G401.6 (cell line): ENCODE measurements around the gene CTCFL.
"Not testable (repeated sequence)": the region's sequence is repeated elsewhere in the genome, so short reads cannot be mapped to it uniquely, and the experiment has no call there.

Experiments used
- FAIRE-seq: peaks from 2 replicates; lab custom pipeline; 2012; peaks lifted over from hg19 to GRCh38; lab: Jason Lieb, UNC

The CTCFL gene

DNA sequence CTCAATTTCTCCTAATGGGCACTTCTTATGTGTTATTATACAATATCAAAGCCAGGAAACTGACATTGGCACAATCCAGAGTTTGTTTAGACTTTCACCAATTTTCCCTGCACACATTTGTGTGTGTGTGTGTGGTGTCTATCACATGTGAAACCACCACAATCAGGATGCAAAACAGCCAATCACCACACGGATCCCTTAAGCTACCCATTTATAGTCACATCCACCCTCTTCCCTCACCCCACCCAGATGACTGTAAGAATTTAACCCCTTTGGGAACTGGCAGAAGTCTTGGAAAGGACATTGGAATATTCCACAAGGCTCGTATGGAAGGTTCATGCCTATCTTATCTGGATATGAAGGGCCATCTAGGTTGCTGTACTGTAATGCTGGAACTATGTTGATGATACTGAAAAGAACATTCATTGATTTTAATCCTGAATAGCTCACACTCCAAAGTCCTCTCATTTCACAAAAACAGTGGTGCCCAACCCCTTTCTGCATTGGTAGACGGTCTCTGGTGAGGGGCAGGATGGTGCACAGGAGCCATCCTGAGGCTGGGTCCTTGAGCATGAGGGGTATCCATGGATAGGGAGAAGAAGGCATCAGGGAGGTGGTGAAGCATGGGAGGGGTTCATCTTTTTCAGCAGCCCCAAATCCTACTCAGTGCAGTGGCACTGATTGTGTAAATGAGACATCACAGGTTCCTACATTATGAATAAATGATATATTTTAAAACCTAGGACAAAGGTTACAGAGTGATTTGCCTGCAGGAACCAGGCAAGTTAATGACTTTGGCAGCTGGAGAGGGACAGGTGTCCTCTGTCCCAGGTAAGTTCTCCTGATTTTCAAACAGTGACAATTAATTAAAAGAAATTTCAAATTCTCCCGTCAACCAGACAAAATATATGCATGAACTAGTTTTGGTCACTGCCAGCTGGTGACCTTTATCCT, 12.1 kb upstream of the CTCFL start:
- FAIRE-seq: no peak

DNA sequence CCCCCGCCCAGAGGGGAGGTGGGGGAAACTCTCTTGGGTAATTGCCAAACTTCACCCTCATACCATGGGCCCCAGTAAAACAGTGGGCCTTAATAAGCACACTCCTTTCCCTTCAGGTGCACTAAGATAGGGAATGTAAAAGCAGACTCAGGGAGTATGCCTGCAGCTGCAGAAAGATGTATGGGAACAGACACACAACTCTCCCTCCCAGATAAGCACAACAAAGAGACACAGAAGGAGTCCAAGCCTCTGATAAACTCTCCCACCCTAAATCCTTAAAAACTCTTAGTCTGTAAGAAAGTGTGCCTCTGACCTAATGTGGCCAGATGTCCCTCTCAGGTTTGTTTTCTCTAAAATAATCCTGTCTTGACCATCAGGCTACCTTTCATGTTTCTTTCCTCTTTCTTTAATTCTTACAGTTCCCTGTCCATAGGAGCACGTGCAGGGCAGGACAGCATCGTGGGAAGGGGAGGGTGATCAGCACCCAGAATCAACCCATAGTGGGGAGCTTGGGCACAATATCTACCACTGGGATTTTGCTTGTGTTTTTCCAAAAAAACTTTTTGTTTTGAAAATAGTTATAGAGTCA, 11.3 kb upstream of the CTCFL start:
- no peak for FAIRE-seq

DNA sequence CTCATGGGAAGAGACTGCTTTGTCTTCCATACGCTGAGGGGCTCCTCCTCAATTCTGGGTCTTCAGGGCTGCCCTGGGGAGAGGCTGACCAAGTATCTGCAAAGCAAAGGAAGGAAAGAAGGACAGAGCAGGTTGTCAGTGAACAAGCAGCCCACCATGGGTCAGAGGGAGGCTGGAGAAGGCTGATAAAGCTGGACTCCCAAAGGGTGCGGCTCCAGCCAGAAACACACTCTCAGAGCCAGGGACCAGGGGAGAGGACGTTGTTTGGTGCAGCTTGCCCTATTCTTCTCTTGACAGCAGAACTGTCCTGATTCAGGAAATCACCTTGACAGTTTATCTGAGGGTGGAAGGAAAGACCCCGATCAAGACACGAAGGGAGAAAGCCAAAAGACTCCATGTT, 10.4 kb upstream of the CTCFL start:
- no peak for FAIRE-seq

DNA sequence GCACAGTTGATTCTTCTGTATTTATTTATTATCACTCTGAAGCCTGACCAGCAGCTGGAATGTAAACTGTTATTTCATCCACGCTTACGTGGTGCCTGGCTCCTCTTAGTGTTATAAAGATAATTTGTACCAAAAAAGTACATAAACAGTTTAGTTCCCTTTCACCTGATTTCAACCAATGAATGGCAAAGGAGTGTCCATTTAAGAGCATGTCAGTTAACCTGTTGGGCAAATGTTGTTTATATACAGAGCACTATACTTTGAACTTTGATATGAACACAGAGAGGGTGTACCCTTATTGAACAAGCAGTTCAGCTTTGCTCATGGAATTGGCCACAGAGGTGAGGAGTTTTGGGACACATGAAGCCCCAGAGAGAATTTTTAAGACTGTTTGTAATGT, 7.2 kb upstream of the CTCFL start:
- no peak for FAIRE-seq

DNA sequence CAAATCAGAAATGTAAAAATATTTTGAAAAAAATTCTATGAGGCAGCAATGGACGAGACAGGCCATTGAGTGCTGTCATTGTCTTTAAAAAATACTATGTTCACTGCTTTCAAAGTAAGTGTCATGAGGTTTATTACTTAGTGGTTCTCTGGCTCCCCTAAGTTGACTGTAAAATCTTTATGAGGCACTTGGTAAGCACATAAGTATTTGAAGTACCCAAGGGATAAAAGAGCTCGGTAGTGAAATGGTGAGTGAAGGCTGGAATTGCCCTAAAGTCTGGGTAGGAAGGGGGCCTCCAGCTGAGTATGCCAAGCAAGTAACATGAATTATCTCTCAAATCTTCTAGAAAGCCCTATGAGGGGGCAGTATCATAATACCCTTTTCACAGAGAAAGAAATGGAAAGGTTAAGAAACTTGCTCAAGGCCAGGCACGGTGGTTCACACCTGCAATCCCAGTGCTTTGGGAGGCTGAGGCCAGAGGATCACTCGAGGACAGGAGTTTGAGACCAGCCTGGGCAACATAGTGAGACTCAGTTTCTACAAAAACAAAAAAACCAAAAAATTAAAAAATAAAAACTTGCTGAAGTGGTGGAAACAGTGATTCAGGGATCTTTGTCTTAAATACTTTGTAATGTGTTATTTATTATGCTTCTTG, 5.5 kb upstream of the CTCFL start:
- FAIRE-seq: no peak

DNA sequence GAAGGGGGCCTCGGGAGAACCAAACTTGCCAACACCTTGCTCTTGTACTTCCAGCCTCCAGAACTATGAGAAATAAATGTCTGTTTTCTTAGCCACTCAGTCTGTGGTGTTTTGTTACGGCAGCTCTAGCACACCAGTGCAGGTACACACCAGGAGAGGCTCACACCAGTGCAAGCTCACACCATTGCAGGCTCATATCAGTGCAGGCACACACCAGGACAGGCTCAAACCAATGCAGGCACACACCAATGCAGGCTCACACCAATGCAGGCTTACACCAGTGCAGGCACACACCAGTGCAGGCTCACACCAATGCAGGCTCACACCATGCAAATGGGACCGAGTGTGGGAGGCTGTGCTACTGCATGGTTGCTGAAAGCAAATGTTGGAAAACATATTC, 4.9 kb upstream of the CTCFL start:
- FAIRE-seq: no peak

DNA sequence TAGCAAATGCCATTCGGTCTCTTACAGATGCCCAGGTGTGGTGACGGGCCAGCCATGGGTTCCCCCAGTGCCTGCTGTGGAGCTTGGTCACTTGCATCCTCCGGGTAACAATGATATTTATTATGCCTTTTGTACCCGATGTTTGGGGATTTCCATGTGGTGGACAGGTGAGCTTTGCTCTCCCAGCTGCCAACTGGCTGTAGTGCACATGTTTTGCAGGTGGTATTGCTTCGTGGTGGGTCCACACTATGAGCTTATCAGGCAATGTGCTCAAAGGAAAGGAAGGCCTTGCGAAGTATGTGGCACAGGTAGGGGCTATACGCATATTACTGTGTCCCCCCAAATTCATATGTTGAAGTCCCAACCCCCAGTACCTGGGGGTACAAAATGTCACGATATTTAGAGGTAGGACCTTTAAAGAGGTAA, 4.2 kb upstream of the CTCFL start:
- FAIRE-seq: no peak

DNA sequence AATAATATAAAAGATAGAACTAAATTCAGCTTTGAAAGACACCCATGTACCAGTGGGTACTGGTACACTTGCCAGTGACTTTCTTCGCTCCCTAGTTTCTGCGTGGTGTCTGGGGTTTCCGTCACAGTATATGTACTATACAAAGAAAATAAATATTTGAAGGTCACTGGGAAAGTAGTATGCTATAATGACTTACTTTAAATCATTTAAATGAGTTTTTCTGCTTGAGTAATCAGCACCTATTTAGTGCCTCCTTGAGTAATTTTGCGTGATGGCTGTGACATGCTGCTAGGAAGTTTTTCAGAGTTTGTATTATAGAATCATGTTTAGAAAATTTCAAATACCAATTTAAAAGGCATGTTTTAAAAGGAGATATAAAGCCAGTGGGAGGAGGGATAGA, 3.2 kb upstream of the CTCFL start:
- FAIRE-seq: no peak

DNA sequence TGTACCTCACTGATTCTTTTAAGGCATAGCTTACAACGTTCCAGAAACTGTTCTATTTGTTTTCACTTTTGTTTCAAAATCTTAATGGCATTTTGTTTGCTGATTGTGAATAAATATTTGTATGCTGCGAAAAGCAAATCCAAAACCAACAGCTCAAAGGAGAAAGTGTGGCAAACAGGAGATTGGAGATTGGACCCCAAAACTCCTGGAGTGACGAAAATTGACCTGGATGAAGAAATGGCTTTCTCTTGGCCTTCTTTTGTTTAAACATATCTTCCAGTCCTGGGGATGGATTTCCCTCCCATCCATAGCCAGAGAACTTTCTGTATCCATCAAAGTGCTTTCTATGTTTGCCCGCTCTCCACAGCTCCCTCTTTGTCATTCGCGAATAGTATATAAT, 2.8 kb upstream of the CTCFL start:
- no peak for FAIRE-seq

DNA sequence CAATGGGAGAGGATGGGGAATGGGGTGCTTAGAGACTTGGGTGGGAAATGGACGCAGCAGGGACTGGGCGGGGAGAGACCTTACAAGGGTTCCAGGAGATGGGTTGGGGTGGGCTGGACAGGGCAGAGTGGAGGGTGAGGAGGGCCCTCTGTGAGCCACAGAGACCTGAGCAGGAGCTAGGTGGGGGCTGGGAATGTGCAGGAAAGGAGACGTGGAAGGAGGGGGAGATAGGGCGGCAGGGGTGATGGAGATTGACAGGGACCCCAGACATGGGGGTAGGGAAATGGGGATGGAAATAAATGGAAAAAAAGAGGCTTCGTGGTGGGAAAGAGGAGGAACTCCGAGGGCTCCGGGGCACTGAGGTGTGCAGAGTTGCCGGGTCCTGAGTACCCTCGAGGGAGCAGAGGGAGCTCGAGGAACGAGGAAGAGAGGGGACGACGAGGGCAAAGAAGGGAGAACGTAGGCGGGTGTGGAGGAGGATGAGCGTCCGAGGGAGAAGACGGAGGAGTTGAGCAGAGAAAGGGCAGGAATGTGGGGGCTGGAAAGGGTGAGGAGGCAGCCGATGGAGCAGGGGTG, 2.0 kb upstream of the CTCFL start:
- no peak for FAIRE-seq

DNA sequence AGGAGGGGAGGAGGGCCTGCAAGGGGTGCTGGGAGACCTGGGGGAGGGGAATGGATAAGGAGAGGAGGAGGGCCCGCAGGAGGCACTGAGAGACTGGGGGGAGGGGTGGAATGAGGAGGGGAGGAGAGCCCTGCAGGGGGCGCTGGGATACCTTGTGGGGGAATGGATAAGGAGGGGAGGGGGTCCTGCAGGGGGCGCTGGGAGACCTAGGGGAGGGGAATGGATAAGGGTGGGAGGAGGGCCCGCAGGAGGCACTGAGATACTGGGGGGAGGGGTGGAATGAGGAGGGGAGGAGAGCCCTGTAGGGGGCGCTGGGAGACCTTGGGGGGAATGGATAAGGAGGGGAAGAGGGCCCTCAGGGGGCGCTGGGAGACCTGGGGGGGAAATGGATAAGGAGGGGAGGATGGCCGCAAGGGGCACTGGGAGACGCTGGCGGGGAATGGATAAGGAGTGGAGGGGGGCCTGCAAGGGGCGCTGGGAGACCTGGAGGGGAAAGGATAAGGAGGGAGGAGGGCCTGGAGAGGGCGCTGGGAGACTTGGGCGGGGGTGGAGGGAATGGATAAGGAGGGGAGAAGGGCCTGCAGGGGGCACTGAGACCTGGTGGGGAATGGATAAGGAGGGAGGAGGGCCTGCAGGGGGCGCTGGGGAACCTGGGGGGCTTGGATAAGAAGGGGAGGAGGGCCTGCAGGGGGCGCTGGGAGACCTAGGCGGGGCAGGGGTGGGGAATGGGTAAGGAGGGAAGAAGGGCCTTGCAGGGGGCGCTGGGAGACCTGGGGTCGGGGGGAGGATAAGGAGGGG, 1.3 kb upstream of the CTCFL start:
- FAIRE-seq: no peak

DNA sequence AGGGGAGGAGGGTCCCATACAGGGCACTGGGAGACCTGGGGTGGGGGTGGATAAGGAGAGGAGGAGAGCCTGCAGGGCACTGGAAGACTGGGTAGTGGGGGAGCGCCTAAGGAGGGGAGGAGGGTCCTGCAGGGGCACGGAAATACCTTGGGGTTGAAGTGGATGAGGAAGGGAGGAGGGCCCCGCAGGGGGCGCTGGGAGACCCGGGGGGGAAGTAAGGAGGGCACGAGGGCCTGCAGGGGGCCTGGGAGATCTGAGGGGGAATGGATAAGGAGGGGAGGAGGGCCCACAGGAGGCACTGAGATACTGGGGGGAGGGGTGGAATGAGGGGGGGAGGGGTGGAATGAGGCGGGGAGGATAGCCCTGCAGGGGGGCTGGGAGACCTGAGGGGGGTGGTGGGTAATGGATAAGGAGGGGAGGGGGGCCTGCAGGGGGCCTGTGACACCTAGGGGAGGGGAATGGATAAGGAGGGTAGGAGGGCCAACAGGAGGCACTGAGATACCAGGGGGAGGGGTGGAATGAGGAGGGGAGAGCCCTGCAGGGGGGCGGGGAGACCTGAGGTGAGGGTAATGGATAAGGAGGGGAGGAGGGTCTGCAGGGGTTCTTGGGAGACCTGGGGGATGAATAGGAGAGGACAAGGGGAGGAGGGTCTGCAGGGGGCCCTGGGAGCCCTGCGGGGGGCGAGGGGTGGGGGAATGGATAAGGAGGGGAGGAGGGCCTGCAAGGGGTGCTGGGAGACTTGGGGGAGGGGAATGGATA, 567 bp upstream of the CTCFL start:
- no peak for FAIRE-seq

DNA sequence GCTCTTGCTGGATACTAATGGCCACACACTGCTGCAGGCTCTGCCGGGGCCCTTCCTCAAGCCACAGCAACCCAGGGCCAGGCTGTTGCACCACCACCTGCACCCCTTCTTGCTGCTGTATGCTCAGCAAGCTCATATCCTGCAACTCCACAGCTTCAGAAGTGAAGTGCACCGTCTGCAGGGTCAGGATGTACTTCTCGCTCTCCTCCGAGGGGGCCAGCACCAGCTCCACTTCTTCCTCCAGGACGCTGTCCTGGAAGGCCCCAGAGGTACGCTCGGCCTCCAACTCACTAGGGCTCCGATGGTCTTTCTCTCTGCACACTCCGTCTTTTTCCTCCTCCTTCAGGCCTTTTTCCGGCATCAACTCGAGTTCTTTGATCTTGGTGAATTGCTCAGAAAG, 1.2 kb downstream of the CTCFL start:
- no peak for FAIRE-seq

DNA sequence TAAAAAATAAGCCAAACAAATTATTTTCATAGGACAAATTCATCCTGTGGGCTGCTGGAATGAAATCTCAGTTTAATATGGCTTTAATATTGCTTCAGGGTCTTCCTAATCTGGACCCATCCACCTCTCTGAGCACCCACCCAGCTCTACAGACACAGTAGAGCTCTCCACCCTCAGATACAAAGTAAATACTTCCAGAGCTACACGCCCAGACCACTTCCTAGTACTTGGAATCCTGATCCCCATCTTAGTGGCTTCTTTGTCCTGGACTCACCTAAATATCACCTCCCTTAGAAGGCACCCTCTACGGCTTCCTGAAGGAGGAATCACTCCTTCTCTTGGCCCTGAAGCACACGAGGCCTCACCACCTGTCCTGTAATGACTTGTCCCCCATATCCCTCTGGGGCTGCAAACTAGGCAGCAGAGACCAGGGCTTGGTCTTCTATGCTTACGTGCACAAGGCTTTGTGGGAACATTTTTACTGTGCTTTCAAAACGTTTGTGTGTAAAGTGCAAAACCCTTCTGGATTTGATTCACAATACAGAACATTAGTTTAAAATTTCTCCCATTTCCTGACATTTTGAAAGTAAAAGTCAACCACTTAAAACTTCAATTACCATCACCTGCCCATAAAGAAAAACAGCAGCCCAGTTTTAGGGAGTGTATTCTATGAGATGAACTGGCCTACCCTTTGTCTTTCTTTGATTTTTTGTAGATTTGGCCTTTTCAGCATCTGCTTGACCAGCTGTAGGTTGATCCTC, 2.4 kb downstream of the CTCFL start:
- FAIRE-seq: no peak

DNA sequence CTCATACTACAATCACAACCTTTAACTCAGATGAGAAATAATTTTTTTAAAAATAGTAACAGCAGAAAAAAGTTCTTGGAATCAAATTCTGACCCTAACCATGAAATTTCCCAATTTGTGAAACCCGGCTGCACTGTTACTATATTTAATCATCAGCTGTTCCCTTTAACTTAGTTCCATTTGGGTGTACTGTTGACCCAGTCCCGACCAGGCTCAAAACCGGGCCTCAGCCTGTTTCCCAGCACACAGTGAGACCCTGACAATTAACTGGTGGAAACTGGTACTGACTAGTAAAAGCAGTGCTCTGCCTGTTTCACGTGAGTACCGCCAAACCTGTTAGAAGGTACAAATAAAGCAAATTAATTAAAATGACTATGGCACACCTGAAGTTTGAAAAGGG, 7.0 kb downstream of the CTCFL start:
- no peak for FAIRE-seq

DNA sequence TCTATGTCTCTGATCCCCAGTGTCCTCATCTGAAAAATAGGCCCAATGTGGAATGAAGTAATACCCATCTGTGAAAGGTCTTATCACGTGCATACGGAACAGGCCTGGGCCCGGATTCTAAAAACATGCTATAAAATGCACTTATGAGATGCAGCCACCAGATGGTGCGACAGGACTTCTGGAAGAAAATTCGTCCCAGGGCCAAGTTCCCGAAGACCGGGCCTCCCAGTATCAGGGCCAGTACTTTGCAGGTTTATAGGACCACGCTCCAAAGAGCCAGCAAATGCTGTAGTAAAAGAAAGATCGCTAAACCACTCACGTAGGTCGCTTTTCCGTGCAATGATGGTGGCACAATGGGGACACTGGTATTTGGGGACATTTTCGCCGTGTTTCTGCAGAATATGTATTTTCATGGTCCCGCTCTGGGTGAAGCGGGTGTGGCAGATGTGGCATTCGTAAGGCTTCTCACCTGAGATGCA, 10.6 kb downstream of the CTCFL start:
- no peak for FAIRE-seq

DNA sequence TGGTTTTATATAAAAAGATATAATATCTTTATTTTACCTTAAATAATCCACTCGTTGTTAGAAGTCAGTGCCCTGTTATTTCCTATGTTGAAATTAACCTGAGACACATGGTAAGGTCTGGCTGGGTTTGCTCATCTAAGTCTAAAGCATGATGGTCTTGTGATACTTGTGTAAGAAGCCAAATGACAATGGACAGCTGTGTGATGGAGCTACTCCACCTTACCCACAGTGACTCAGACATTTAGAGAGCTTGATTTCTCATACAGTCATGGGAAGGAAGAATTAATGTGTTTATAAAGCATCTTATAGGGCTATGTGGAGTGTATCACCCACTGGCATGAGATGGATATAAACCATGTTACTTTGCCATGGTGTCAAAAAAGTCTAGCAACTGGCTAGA, 11.7 kb downstream of the CTCFL start:
- FAIRE-seq: no peak

DNA sequence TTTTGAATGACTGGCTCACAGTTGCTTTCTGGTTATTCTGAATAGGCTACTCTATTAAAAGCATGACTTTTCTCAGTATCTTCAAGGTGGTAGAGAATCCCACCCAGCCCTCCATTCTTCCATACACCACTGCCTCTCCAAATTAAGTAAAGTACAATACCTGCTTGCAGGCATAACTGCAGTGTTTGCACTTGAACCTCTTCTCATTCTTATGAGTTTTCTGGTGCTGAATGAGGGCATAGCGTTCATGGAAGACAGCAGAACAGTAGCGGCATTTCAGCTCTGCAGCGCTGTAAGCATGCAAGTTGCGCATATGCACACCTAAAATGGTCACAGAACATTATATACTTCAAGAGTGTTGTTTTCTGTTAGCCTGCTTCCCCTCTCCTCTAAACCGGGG, 12.5 kb downstream of the CTCFL start:
- FAIRE-seq: no peak

DNA sequence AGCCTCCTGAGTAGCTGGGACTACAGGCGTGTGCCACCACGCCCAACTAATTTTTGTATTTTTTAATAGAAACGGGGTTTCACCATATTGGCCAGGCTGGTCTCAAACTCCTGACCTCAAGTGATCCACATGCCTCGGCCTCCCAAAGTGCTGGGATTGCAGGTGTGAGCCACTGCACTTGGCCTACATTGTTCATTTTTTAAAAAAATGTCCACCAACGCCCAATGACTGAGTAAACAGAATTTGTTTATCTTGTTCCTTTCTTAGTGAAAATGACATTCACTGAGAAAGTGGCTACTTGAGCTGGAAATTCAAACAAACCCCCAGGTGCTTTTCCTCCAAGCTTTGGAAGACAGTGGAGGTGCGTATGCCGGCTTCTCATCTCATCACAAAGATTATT, 13.2 kb downstream of the CTCFL start:
- not testable (repeated sequence) for FAIRE-seq

DNA sequence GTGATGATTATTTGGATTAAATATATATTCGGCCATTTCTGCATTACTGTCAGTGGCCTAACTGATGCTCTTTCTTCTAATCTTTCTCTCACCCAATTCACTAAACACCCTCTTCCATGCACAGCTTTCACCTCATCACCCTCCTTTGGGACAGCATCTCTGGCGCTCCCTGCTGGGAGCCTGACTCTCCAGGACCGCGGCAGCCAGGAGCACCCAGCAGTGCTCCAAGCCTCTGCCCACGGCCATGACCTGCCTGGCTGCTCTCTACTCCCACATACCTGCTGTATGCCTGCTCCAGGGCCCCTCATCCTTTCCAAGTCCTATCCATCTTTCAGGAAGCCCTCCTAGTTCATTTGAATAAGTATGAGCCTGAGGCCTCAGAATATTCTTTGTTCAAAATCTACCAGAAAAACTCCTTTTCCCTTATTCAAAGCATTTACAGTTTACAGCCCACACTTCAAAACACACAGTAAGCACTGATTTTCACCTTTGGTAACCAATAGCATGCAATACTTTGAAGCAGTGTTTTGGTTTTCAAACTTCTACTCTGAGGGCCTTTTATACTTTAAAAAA, 15.2 kb downstream of the CTCFL start:
- FAIRE-seq: no peak
